SIG-M5 (cell line): ENCODE results near the gene POLR2L.

ENCODE experiments used
- DNase-seq: peaks from one replicate; lab custom pipeline; 2025; lab: John Stamatoyannopoulos, UW

The POLR2L gene

GRCh38 chr11:794013-794765 lies 48.1 kb downstream of the POLR2L start:
- no peak for DNase-seq

- no peak for DNase-seq
These were observed 48.8 kb downstream of the POLR2L start for GRCh38 chr11:793556-793955.

GRCh38 chr11:792873-793272 lies 49.5 kb downstream of the POLR2L start:
- DNase-seq, result no peak

- no peak for DNase-seq
These were observed 49.9 kb downstream of the POLR2L start for GRCh38 chr11:792535-792821.

- no peak for DNase-seq
These were observed 50.4 kb downstream of the POLR2L start for GRCh38 chr11:791658-792534.

- DNase-seq, result no peak
These were observed 51.4 kb downstream of the POLR2L start for GRCh38 chr11:790721-791564.

GRCh38 chr11:789943-790342 lies 52.4 kb downstream of the POLR2L start, which contains the start of gene CEND1:
TSS of gene CEND1 (minus strand) at chr11:790090. CDS start at chr11:788576, 1,514 bp downstream.
- no peak for DNase-seq
